Measurements from ENCODE around the gene KRTAP22-1.

The KRTAP22-1 gene

DNA sequence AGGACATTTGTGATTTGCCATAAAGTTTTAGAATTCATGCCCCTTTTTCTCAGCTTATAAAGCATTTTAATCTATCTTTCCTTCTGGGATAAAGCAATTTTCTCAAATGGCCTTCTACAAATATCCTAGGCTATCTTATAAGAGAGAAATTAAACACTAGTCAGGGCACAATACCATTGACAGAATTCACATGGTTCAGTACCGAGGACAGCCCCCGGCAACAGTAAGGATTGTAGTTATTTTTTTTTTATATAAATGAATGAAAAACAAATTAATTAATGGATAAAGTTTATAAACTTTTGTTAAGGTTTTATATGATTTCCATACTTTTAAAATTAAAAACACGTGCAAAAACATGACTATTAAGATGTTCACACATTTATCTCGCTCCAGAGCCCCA, 27.2 kb downstream of the KRTAP22-1 start:
- DNase-seq, result no peak

DNA sequence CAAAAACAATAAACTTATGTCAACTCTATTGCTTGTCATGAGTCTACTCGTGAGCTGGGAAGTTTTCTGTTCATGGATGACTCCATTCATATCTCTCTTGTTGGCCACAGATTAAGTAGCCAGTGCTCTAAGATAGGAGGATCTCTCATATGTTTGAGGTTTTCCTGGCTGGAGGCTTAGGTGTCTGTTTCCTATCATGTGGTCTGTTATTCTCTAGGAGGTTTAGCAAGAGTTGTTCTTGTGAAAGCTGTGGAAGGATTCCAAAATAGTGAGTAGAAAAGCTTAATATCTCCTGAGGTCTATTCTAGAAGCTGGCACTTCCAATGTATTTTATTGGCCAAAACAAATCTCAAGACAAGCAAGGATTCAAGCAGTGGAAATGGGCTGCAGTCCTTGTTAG, 28.3 kb downstream of the KRTAP22-1 start:
- no peak for DNase-seq

DNA sequence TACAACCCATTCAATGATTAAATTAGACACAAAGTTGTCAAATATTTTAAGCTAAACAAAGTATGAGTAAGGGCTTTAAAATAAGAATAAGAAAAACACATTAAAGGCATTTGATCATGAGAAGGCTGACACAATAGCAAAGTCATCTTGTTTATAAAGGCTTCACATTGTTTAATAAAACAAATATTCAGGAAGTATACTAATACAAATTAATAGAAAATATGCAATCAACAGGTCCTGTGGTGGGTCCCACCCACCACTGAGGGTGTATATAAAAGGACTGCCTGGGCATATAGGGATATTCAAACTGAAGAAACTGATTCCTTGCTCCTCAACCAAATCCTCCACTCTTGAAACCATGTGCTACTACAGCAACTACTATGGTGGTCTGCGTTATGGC, 34.0 kb downstream of the KRTAP22-1 start, which contains the start of gene KRTAP20-2:
KRTAP20-2 (plus strand) TSS at position 301 of the 400 bp plus-strand sequence; CDS start at position 359, 58 bp downstream.
- DNase-seq, result no peak

DNA sequence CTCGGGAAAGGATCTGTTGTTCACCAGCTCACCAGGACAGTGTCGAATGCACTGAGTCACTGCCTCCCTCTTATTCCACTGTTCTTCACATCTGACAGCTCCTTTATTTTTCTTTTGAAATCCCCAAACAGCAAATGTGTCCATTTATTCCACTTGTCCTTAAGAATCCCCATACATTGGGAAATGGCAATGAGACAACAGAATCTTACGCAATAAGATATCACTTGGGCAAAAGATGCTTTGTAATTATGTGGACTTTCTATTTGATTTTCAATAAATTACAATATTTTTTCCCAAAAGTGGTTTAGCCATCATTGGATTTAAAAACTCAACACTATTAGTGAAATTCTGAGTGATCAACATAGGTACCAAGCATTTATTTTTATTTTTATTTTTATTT, 37.8 kb downstream of the KRTAP22-1 start:
- no peak for DNase-seq

DNA sequence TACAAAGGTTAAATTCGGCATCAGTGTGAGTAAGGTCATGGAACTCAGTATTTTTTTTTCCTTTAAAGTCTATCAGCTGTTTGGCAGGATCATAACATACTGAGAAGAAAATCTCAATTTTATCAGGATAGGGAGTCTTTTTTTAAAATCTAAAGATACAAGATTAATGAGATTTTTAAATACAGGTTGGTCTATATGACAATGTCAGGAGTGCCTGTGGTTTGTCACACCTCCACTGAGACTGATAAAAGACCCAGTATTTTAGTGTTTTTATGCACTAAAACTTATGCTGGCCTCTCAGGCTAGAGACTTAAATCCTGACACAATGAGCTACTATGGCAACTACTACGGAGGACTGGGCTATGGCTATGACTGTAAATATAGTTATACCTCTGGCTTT, 41.7 kb downstream of the KRTAP22-1 start, which contains the start of gene KRTAP20-3:
KRTAP20-3 (plus strand) TSS at position 301 of the 400 bp plus-strand sequence.
- no peak for DNase-seq

DNA sequence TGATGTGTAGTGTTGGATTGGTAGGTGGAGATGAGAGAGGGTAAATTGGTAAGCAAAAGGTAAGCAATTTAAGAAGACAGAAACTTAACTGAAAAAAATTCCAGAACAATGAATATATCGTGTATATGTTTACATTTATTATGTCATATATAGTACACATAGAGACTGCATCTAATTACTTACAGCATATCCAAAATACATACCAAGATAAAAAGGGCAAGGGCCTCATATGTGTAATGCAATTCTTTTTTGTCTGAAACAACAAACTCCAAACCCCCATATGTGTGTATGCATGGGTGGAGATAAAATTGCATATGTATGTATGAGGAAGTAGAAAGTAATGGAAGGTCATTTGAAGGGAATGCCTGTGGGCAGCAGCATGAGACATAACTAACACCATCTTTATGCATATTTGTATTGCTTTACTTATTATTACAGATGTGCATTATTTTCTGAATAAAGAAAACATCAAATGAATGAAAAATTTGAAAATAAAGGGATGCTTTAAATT, 46.1 kb downstream of the KRTAP22-1 start:
- no peak for DNase-seq

Data from NCI-H1436 (cell line).